PFSK-1 (cell line): ENCODE results near the gene ZNF513.

Experiments
- FOXP2 ChIP-seq: optimal IDR thresholded peaks from 2 replicates; pipeline ENCODE3; 2011; ENCODE audit warnings: borderline replicate concordance, control low read depth, inconsistent platforms; ENCODE audit not compliant: insufficient read depth; ENCODE audit errors: extremely low read length, extremely low read depth
- POLR2AphosphoS5 ChIP-seq: IDR thresholded peaks from 2 replicates; pipeline ENCODE4 v1.6.1; 2012; ENCODE audit warnings: low read depth, mild to moderate bottlenecking, control low read depth, low read length, moderate library complexity
- REST ChIP-seq, 2 experiments: IDR thresholded peaks; 2 replicates each; pipeline versions ENCODE4 v1.6.1 to v1.8.0; 2011 to 2012; ENCODE audit warnings: low read depth in 2 of 2, low read length in 2 of 2, control low read depth in 1 of 2, inconsistent platforms in 1 of 2, mild to moderate bottlenecking in 1 of 2, moderate library complexity in 1 of 2; ENCODE audit not compliant: insufficient read depth in 1 of 2
- SIN3A ChIP-seq: IDR thresholded peaks from 2 replicates; pipeline ENCODE4 v1.6.1; 2012; ENCODE audit warnings: mild to moderate bottlenecking, low read length, moderate library complexity, borderline replicate concordance; ENCODE audit not compliant: insufficient read depth
- TAF1 ChIP-seq: IDR thresholded peaks from 2 replicates; pipeline ENCODE4 v1.6.1; 2012; ENCODE audit warnings: low read length, control low read depth, borderline replicate concordance; ENCODE audit not compliant: insufficient read depth

Gene ZNF513

GRCh38 chr2:27422958-27423357 lies 42.4 kb upstream of the ZNF513 start:
- TF ChIP-seq FOXP2: no peak
- no peak for TF ChIP-seq TAF1
- TF ChIP-seq POLR2AphosphoS5: no peak
- TF ChIP-seq REST (IDR thresholded peaks at IDR 0.05; ENCODE audit: insufficient read depth in 1 of 2, low read depth in 2 of 2, low read length in 2 of 2): no peak
- no peak for TF ChIP-seq SIN3A

GRCh38 chr2:27421660-27422250 lies 41.2 kb upstream of the ZNF513 start:
- TF ChIP-seq TAF1 (no peak), POLR2AphosphoS5 (no peak), REST (IDR thresholded peaks at IDR 0.05; ENCODE audit: insufficient read depth in 1 of 2, low read depth in 2 of 2, low read length in 2 of 2) (no peak), FOXP2 (no peak), SIN3A (no peak)

DNA sequence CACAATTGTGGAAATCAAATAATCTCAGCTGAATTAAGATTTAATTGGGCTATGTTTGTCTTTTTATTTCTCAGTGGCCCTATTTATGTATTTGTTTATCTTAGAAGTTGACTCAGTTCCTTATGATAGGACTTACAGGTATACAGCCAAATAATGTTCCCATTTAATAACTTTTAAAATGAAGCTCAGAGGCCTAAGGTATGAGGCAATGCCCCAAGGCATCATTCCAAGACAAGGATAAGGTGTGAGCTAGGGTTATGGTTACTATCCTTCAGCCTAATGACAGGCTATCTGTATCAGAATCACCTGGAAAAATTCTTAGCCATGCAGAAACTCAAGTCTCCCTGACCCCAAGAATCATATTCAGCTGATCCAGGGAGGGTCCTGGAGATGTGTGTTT lies 40.5 kb upstream of the ZNF513 start:
- TF ChIP-seq SIN3A (no peak), REST (IDR thresholded peaks at IDR 0.05; ENCODE audit: insufficient read depth in 1 of 2, low read depth in 2 of 2, low read length in 2 of 2) (no peak), TAF1 (no peak), FOXP2 (no peak), POLR2AphosphoS5 (no peak)

- TF ChIP-seq SIN3A: no peak
Measured at GRCh38 chr2:27416151-27416550, 35.6 kb upstream of the ZNF513 start.

GRCh38 chr2:27412419-27413152 lies 32.1 kb upstream of the ZNF513 start:
- no peak for TF ChIP-seq SIN3A
- TF ChIP-seq TAF1: no peak
- TF ChIP-seq REST (IDR thresholded peaks at IDR 0.05; ENCODE audit: insufficient read depth in 1 of 2, low read depth in 2 of 2, low read length in 2 of 2): no peak
- no peak for TF ChIP-seq POLR2AphosphoS5
